ENCODE measurements around the gene DIP2B. TPM values are rescaled to one million over a fixed set of nuclear protein-coding genes. Genes with fewer than 3 reads are reported as not detected.

The DIP2B gene
- total RNA-seq, 1 donor from 2014 or later = 37.1 TPM

DNA sequence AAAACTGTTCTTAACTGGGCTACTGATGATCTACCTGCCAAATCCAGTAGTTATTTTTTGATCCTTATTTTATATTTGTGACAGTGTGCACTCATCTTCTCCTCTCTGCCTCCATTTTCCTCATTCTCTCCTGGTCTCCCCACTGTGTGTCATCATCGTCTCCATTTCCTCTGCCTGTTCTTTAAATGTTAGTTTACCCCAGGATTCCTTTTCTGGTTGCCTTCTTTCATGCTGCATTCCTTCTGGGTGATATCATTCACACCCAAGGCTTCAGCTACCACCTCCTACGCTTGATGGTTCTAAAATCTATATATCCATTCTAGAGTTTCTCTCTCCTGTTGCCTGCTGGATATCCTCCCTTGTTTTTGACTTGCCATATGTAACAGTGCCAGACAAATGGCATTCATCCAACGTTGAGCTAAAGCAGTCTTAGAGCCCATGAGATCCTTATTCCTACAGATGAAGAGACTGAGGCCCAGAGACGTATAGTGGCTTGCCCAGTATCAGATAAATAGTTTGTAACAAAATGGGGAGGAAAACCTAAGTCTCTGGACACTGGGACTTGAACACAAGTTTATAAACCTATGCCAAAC lies 109.5 kb downstream of the DIP2B start:
- H3K36me3 ChIP-seq = no peaks in the 10 kb centered on the region
- H3K27me3 Mint-ChIP-seq (ENCODE audit: insufficient read depth, low read depth) = no peaks in the 10 kb centered on the region
- H3K4me3 Mint-ChIP-seq = no peak overlapping the region
- H3K9me3 ChIP-seq (ENCODE audit: low read depth) = no peaks in the 10 kb centered on the region
- TF ChIP-seq EZH2phosphoT487 (IDR thresholded peaks at IDR 0.05) (no peak), EZH2 (IDR thresholded peaks at IDR 0.05) (no peak)
- TF ChIP-seq, protein P1, sequence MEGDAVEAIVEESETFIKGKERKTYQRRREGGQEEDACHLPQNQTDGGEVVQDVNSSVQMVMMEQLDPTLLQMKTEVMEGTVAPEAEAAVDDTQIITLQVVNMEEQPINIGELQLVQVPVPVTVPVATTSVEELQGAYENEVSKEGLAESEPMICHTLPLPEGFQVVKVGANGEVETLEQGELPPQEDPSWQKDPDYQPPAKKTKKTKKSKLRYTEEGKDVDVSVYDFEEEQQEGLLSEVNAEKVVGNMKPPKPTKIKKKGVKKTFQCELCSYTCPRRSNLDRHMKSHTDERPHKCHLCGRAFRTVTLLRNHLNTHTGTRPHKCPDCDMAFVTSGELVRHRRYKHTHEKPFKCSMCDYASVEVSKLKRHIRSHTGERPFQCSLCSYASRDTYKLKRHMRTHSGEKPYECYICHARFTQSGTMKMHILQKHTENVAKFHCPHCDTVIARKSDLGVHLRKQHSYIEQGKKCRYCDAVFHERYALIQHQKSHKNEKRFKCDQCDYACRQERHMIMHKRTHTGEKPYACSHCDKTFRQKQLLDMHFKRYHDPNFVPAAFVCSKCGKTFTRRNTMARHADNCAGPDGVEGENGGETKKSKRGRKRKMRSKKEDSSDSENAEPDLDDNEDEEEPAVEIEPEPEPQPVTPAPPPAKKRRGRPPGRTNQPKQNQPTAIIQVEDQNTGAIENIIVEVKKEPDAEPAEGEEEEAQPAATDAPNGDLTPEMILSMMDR (IDR thresholded peaks at IDR 0.05) = no peak
- no peak overlapping the region for H3K9ac ChIP-seq
- H3F3A ChIP-seq (ENCODE audit: low read depth) = peaks cover 15% of the 10 kb centered on the region
- no peak for DNase-seq (ENCODE audit: low spot score)
- no peaks in the 10 kb centered on the region for H3K36me3 Mint-ChIP-seq
- H3K4me1 ChIP-seq = peaks cover 12% of the 10 kb centered on the region
- H3K27me3 ChIP-seq = no peaks in the 10 kb centered on the region
- H3K4me1 Mint-ChIP-seq = peaks cover 3% of the 10 kb centered on the region
- H2AFZ ChIP-seq (replicated peaks) = no peak overlapping the region
- H3K79me2 ChIP-seq (ENCODE audit: low read depth) = peaks cover 41% of the 10 kb centered on the region
- H4K20me1 ChIP-seq (ENCODE audit: low read depth) = peaks cover 8% of the 10 kb centered on the region
- H3K4me2 ChIP-seq = no peak overlapping the region
- no peak overlapping the region for H3K27ac Mint-ChIP-seq
- H3K4me3 ChIP-seq = no peak overlapping the region
- no peak overlapping the region for H3K27ac ChIP-seq
- no peaks in the 10 kb centered on the region for H3K9me3 Mint-ChIP-seq

DNA sequence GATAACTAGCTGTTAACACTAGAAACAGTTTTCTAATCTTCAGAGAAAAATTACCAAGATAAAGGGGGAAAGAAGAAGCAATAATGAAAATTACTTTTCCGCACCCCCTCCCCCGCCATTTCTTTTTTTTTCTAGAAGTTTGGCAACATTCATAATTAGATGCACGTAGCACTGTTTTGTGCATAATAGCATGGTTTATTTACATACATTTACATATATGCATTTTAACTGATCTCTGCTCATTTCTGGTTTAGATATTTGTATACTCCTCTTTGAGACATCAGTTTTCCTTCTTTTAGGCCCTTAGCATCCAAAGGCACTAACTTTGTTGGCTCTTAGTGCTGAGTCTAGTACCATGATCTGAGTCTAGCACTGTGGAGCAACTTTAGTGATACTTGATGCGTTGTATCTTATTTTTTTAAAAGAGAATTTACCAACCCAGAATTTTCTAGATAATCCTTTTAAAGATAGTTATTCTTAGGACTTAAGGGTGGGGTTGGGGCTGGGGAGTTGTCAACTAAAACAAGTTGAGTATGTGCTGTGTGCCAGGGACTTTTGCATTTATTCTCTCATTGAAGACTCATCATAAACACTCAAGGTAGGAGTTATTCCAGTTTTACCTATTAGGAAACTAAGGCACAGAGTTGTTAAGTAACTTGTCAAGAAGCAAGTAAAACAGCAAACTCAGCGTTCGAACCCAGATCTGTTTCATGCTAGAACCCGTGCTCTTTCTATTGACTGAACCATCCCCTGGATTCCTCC lies 110.5 kb downstream of the DIP2B start:
- no peak overlapping the region for H3K9ac ChIP-seq
- H3F3A ChIP-seq (ENCODE audit: low read depth) = peaks cover 23% of the 10 kb centered on the region
- H3K36me3 ChIP-seq = no peaks in the 10 kb centered on the region
- H4K20me1 ChIP-seq (ENCODE audit: low read depth) = peaks cover 8% of the 10 kb centered on the region
- H3K27me3 ChIP-seq = no peaks in the 10 kb centered on the region
- H3K4me2 ChIP-seq = no peak overlapping the region
- H3K4me1 Mint-ChIP-seq = peaks cover 10% of the 10 kb centered on the region
- peaks cover 20% of the 10 kb centered on the region for H3K4me1 ChIP-seq
- H3K27ac ChIP-seq = no peak overlapping the region
- H3K27ac Mint-ChIP-seq = no peak overlapping the region
- no peaks in the 10 kb centered on the region for H3K9me3 Mint-ChIP-seq
- TF ChIP-seq, protein P1 (IDR thresholded peaks at IDR 0.05) = no peak
- TF ChIP-seq EZH2phosphoT487 (IDR thresholded peaks at IDR 0.05) = no peak
- TF ChIP-seq EZH2 (IDR thresholded peaks at IDR 0.05) = no peak
- no peaks in the 10 kb centered on the region for H3K9me3 ChIP-seq (ENCODE audit: low read depth)
- no peak overlapping the region for H3K4me3 Mint-ChIP-seq
- DNase-seq (ENCODE audit: low spot score) = no peak
- H2AFZ ChIP-seq (replicated peaks) = no peak overlapping the region
- no peak overlapping the region for H3K4me3 ChIP-seq
- no peaks in the 10 kb centered on the region for H3K36me3 Mint-ChIP-seq
- H3K27me3 Mint-ChIP-seq (ENCODE audit: insufficient read depth, low read depth) = peaks cover 3% of the 10 kb centered on the region
- peaks cover 44% of the 10 kb centered on the region for H3K79me2 ChIP-seq (ENCODE audit: low read depth)

DNA sequence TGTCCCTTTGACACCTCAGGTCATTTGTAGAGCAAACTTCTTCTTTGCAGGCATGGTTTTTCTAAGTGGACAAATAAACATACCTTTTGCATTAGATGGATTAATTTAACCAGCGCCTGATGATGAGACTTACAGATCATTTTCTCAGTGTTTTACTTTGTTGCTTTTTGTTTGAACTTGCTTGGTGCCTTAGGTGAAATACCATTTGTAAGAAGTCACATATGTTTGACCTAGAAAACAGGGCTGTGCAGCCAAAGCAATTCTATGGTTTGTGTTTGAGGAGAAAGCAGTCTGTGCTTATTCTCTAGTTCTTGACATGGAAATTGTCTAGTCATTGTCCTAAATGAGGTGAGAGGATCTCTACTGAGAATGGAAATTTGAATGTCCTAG lies 111.1 kb downstream of the DIP2B start:
- peaks cover 46% of the 10 kb centered on the region for H3K79me2 ChIP-seq (ENCODE audit: low read depth)
- no peak overlapping the region for H2AFZ ChIP-seq (replicated peaks)
- no peak for TF ChIP-seq EZH2phosphoT487 (IDR thresholded peaks at IDR 0.05)
- no peak for TF ChIP-seq EZH2 (IDR thresholded peaks at IDR 0.05)
- TF ChIP-seq, protein P1 (IDR thresholded peaks at IDR 0.05) = no peak
- H3K9me3 ChIP-seq (ENCODE audit: low read depth) = no peaks in the 10 kb centered on the region
- no peak overlapping the region for H3K4me3 ChIP-seq
- peaks cover 13% of the 10 kb centered on the region for H4K20me1 ChIP-seq (ENCODE audit: low read depth)
- H3K9ac ChIP-seq = no peak overlapping the region
- H3K4me1 Mint-ChIP-seq = peaks cover 16% of the 10 kb centered on the region
- H3K9me3 Mint-ChIP-seq = no peaks in the 10 kb centered on the region
- H3K4me1 ChIP-seq = peaks cover 26% of the 10 kb centered on the region
- H3K4me3 Mint-ChIP-seq = no peak overlapping the region
- no peak overlapping the region for H3K4me2 ChIP-seq
- peaks cover 3% of the 10 kb centered on the region for H3K27me3 Mint-ChIP-seq (ENCODE audit: insufficient read depth, low read depth)
- H3F3A ChIP-seq (ENCODE audit: low read depth) = peaks cover 29% of the 10 kb centered on the region
- no peak overlapping the region for H3K27ac ChIP-seq
- no peaks in the 10 kb centered on the region for H3K36me3 Mint-ChIP-seq
- H3K27me3 ChIP-seq = no peaks in the 10 kb centered on the region
- H3K27ac Mint-ChIP-seq = no peak overlapping the region
- H3K36me3 ChIP-seq = no peaks in the 10 kb centered on the region
- DNase-seq (ENCODE audit: low spot score) = no peak

Data from neural progenitor cell (in vitro differentiated cells).